ENCODE results near the gene SPRN. TPM values are rescaled to one million over a fixed set of nuclear protein-coding genes. Genes with fewer than 3 reads are reported as not detected.

The SPRN gene
- polyA plus RNA-seq, 1 donor: 4.5 TPM

GRCh38 chr10:133411523-133412380, 12.7 kb downstream of the SPRN start:
- no peak for DNase-seq

GRCh38 chr10:133405844-133406527, 18.4 kb downstream of the SPRN start:
- DNase-seq: no peak

- no peak for DNase-seq
Observed at GRCh38 chr10:133405272-133405671, 19.2 kb downstream of the SPRN start.

GRCh38 chr10:133403784-133404183, 20.6 kb downstream of the SPRN start:
- DNase-seq: no peak

- no peak for DNase-seq
Observed at GRCh38 chr10:133403359-133403758, 21.1 kb downstream of the SPRN start.

GRCh38 chr10:133401981-133402725, 22.3 kb downstream of the SPRN start:
- DNase-seq: no peak

GRCh38 chr10:133401500-133401899, 22.9 kb downstream of the SPRN start:
- DNase-seq: no peak

GRCh38 chr10:133400624-133401424, 23.6 kb downstream of the SPRN start:
- no peak for DNase-seq

GRCh38 chr10:133399123-133399601, 25.3 kb downstream of the SPRN start:
- no peak for DNase-seq

GRCh38 chr10:133397938-133398337, 26.5 kb downstream of the SPRN start:
- no peak for DNase-seq

GRCh38 chr10:133396035-133396624, 28.3 kb downstream of the SPRN start:
- no peak for DNase-seq

GRCh38 chr10:133394801-133395221, 29.6 kb downstream of the SPRN start:
- no peak for DNase-seq

- DNase-seq: peak; percentile 95
Observed at GRCh38 chr10:133394064-133394663, 30.3 kb downstream of the SPRN start, which contains the start of gene MTG1. Gene MTG1 (plus strand): TSS chr10:133394157. CDS start chr10:133394221, 64 bp downstream.

GRCh38 chr10:133393401-133394063, 30.9 kb downstream of the SPRN start:
- no peak for DNase-seq

GRCh38 chr10:133391761-133392518, 32.5 kb downstream of the SPRN start:
- DNase-seq: no peak

GRCh38 chr10:133391249-133391635, 33.2 kb downstream of the SPRN start:
- no peak for DNase-seq

- DNase-seq: no peak
Observed at GRCh38 chr10:133390597-133391248, 33.7 kb downstream of the SPRN start.

GRCh38 chr10:133388973-133389818, 35.2 kb downstream of the SPRN start:
- no peak for DNase-seq
